Suppressor macrophage treated with lipopolysaccharide for 1 hour (primary cell): Measurements from ENCODE around the gene ATG4A.

Source experiments
- DNase-seq, 3 donors: peaks; one replicate each; pipeline ENCODE4 v3.0.0-alpha.2; 2020 to 2022

ATG4A gene

DNA sequence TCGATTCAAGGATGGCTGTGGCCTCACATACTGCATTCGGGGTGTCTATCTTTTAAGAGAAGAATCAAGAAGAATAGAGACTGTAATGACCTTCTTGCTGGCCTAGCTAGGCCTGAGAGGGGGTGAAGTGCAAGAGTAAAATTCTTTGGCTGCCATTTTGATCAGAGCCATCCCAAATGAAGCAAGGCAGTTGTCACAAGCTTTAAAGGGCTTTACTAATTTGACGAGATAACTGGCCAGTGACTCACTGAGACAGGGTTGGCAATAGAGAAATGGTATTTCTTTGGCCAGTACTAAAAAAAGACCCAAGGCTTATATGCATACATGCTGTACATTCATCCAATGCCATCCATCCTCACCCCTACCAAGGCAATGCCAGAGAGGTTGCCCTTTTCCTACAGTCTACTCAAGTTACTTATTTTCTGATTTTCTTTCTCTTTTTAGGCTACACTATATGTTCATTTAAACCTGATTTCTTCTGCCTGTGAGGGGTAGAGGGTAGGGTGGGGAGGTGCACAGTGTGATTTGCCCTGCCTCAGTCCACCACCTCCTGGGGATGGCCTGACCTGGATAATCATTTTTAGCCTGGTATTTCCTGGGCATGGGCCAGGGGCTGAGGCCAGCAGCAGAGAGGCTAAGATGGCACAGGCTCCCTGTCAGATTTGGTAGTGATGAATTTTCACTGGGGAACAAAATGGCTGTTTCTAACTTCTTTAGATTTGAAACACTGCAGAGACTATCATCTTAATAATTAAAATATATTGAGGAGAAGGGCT, 32.2 kb downstream of the ATG4A start:
- no peak for DNase-seq

DNA sequence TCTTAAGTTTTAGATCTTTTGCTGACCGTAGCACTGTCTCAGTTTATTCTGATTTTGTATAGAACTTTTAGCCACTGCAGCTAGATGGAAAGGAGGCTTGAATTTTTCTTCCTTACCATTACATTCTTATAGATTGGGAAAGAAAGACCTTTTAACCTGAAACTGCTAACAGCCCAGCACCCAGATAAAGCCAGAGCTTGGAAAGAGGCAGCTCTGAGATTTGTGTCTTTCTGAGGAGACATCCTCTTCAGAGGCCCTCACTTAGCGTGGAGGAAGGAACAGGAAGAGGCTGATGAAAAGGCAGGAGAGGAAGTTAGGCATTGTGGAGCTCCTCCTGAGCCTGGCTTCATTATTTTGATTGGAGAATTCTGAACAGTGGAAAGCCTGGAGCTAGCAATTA, 35.1 kb downstream of the ATG4A start:
- peak in 1 of 3 donors; percentile 1 for DNase-seq

- DNase-seq: no peak
These were observed 35.6 kb downstream of the ATG4A start for GRCh38 chrX:108127152-108127551.

DNA sequence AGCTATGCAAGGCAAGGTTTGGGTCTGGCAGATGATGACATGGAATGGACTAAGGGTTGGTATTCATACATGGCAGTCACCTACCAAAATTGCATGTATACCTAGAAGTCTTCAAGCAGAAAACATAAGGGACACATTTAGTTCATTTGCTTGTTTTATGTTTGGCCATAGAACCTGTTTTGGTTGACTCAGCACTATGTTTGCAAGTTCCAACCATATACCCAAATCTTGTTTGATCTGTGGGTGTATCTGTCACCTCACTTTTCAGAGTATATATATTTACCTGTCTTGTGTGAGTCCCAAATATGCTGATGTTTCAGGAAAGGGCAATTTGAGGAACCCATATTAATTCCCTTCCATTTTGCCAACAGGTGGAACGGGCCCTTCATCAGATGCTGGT, 39.3 kb downstream of the ATG4A start:
- no peak for DNase-seq

DNA sequence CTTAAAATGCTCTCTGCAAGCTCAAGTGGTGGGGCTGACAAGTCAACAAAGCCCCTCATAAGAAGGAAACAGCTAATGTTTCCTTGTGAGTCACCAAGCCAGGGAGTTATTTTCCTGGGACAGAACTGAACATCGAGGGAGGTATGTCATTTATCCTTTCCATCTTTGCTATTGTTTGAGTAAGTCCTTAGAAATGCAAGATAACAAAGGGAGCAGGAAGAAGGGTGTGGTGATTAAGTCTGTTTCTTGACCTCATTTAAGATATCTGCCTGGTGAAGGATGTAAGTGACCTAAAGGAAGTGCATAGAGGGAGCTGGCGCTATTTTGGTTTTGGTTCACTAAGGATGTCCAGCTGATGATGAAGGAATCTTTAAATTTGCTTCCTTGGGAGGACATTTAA, 39.9 kb downstream of the ATG4A start:
- DNase-seq: no peak

DNA sequence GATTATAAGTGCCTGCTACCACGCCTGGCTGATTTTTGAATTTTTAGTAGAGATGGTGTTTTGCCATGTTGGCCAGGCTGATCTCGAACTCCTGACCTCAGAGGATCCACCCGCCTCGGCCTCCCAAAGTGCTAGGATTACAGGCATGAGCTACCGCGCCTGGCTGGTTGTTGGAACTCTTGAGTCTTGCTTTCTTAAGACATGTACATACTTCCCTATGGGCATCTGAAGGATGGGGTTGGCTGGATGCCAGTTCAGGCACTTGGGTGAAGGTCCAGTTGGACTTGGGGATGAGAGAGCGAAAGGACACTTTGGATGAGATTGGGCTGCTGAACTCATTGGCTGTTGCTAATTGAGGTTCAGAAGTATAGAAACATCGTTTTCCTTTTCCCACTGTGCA, 40.5 kb downstream of the ATG4A start:
- DNase-seq: no peak

- no peak for DNase-seq
These were observed 41.3 kb downstream of the ATG4A start for GRCh38 chrX:108132876-108133275.

DNA sequence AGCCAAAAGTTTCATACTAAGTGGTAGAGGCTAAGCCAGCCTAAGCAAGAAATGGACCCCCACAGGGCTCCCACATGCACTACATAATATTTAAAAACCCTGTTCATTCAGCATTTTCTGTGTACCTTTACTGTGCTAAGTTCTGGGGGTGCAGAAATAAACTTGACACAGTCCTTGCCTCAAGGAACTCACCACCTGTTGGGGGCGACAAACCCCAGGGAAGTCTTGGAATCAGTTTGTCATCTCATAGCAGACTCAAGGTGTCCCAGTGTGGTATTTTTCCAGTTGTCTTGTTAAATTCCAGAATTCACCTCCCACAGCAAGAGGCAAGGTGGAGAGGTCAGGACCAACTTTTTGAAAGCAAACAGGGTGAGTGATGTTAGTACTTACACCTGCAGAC, 43.1 kb downstream of the ATG4A start:
- DNase-seq: no peak

DNA sequence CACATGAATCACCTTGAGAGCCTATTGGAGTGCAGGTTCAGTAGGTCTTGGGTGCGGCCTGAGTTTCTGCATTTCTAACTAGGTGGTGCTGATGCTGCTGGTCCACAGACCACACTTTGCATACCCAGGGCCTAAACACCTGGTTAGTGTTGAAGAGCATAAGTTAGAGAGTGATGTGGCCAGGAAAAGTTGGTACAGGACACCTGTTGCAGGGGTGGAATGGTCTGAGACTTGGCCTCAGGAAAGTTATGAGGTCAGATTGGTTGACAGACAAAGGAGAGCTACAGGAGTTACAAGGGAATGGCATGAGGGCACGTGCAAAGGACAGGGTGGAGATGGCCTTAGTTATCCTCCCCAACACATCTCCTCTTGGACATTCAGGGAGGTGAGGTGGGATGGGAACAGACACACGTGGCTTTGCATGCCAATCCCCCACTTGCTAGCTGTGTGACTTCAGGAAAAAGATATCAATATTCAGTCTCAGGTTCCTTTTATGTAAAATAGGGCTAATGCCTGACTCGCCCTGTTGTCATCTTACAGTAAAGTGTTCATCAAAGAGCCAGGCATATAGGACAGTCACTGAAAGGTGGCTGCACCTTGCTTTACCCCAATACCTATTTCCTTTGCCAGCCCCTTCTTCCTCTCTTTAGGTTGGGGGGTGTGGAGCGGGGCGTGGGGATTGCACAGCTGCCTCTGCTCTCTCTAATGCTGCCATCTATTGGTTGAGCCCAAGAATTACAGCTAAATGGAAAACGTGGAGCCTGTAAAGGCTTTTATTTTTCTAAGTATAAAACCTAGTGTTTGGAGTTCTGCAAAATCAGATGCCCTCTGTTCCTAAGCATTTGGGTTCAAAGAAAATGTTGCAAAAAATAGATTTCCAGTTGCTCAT, 47.5 kb downstream of the ATG4A start:
- DNase-seq: peak in 2 of 3 donors; percentile 10 to 32

DNA sequence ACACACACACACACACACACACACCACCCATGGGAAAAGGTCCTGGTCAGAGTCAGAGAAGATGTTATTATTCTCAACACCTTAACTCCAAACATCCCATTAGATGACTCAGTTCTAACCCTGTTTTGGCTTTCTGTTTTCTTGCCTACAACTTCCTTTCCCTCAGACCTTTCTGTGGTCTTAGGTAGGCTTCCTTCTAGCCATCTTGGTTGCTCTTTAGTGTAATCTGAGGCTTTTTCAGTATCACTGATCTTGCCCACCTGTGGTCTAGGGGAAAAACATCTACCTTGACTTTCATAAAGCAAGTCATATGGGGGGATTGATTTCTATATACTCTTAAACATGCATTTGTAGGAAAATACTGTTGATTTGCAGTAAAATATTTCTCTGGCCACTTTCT, 56.9 kb downstream of the ATG4A start:
- no peak for DNase-seq

DNA sequence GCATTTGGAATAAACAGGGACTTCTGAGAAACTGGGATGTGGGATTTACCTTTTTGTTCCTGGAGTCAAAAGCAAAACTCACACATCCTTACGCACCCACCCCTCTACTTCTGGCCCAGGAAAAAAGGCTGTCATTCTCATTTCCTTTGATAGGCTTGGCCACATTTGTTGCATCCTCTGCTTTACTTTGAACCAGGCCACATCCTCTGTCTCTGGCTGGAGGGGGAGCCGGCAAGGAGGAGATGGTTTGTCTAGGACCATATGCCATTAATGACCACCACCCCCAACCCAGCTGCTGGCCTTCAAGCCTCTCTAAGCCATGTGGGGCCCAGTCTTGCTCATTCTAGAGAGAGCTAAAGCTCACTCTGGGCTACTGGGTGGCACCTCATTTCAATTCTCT, 64.5 kb downstream of the ATG4A start:
- no peak for DNase-seq

GRCh38 chrX:108156934-108157466, 65.4 kb downstream of the ATG4A start:
- no peak for DNase-seq

- DNase-seq: no peak
These were observed 66.0 kb downstream of the ATG4A start for GRCh38 chrX:108157628-108158027.

DNA sequence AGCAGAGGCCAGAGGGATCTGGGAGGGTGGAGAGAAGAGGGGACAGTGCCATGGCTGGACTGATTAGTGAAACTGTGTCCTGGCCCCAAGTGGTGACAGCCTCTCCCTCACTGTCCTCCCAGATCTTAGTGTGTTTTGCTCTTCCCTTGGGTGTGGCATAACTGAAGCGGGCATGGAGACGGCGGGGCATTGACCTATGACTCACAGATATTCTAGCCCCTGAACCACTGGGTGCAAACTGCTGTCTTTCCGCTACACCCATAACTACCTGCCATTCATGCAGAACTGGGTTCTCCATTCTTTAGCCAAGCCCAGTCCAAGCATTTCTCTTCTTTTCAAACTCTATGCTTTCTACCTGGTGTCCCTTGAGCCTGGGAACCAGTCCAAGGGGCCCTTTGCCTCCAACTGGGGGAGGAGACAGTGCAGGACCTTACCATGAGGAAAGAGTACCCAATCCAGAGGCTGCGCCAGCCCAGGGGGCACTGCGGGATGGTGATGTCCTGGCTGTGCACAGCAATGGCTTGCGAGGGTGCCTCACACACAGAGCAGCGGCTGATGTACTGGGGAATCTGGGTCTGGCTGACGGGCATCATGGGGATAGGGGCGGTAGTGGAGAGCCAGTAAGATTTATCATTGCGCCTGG, 67.6 kb downstream of the ATG4A start:
- DNase-seq: no peak

DNA sequence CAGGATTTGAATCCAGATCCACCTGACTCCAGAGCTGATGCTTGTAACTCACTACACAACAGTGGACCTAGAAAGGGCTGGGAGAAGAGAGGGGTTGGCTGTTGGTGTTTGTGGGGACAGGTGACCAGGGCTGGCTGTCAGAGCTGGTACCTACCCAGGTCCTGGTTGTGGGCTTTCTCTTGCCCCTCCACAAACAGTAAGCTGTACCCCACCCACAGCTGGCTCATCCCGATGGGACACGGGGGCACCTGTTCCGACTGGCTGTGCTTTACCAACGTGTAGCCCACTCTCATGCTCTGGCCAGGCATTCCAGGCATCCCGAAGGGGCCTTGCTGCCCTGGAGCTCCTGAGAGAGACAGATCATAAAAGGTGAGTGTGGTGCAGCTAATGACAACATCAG, 68.7 kb downstream of the ATG4A start:
- no peak for DNase-seq

GRCh38 chrX:108162265-108162664, 70.7 kb downstream of the ATG4A start:
- no peak for DNase-seq

DNA sequence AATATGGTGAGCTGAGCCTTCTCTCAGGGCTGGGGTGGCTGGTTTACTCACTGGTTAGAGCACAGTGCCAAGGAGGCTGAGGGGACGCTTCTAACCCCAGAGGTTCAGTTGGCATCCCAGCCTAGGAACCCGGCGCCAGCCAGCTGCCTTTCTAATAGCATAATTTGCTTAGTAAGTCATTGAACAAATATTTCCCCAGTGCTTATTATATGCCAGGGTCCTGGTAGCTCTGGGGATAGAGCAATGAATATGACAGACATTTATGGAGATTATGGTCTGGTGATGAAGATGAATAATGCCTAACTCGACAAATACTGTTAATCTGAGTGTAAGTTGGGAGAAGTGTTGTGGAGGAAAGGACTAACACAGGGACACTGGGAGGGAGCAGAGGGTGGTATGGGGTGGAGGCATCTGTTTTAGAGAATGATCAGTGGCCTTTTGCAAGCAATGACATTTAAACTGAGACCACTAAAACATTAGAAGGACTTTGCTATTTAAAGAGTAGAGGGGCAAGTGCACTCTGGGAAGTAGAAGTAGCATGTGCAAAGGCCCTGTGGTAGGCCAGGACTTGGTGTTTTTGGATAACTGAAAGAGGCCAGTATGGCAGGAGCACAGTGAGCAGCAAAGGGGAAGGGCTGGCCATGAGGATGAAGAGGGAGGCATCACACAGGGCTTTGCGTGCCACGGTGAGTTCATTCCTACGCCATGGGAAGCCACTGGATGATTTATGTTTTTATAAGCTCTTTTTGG, 71.9 kb downstream of the ATG4A start:
- DNase-seq: no peak

- DNase-seq: no peak
These were observed 74.0 kb downstream of the ATG4A start for GRCh38 chrX:108165383-108166111.

- DNase-seq: no peak
These were observed 75.8 kb downstream of the ATG4A start for GRCh38 chrX:108167211-108167872.

DNA sequence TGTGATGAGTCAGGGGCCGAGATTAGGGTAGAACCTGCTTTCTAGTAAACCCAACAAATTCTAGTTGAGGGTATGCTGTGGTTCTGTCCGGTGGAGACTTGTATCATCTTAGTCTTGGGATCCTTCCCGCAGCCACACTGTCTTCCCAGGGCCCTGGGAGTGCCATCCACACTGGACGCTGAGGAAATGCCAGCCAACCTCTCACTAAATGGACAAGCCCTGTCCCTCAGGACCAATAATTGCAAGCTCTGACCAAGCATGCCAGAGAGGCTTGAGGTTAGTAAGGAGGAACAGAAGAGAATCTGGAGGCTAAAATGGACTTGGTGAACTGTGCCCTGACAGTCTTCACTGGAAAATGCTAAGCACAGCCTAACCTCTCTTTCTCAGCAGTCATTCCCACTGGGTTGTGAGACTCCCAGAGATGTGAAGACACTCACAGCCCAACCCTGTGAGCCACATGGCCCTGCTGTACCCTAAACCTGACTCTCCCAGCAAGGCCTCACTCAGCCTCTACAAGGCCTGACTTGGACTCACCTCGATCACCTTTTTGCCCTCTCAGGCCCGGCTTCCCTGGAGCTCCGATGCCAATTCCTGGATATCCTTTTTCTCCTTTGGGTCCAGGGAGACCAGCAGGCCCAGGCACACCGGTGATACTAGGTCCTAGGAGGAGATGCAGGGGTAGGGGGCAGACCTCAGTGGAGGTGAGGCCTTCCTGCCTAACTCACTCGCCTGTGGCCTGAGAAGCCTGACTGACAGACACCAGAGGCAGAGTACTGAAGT, 77.6 kb downstream of the ATG4A start:
- DNase-seq: no peak

- DNase-seq: no peak
These were observed 78.2 kb downstream of the ATG4A start for GRCh38 chrX:108169768-108170167.
